ENCODE results near the gene PDIA6. TPM values are rescaled to one million over a fixed set of nuclear protein-coding genes. Genes with fewer than 3 reads are reported as not detected.

Gene PDIA6
- total RNA-seq, 1 donor from 2014 or later, result 346 TPM

DNA sequence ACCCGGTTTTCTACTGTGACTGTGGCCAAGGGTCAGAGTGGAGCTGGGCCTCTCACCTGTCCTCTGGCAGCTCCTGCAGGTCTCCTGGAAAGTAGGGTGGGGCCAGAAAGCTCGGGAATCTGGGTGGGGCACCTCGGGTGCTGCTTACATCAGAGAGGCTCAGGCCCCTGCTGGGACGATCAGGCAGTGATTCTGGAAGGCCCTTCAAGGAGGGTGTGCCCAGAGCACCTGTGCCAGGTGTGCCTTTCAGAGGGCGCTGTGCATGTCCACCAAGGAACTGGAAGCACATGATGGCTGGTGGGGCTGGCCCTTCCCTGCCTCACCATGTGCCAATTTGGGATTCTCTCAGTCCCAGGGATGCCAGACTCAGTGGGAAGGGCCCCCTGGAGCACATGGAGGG is 47.1 kb downstream of the PDIA6 start:
- Histone ChIP-seq H3K9ac (ENCODE audit: low read length) (no peak overlapping the region), H3K4me3 (ENCODE audit: insufficient read depth, low read depth, low read length) (no peak overlapping the region), H3K9me3 (ENCODE audit: insufficient read depth, low read depth, low read length) (no peaks in the 10 kb centered on the region), H3K79me2 (ENCODE audit: insufficient read depth, low read length) (no peaks in the 10 kb centered on the region), H3K4me1 (ENCODE audit: insufficient read depth, low read length) (no peaks in the 10 kb centered on the region), H3K27me3 (ENCODE audit: insufficient read depth, low read length) (no peaks in the 10 kb centered on the region), H3K36me3 (ENCODE audit: insufficient read depth, low read length) (no peaks in the 10 kb centered on the region), H3K27ac (ENCODE audit: low read depth, low read length) (no peak overlapping the region), H2AFZ (ENCODE audit: low read depth, low read length) (no peak overlapping the region), H3K4me2 (ENCODE audit: low read length) (no peak overlapping the region), H4K20me1 (ENCODE audit: insufficient read depth, low read length) (no peaks in the 10 kb centered on the region)
- DNase-seq (ENCODE audit: low read depth), result no peak
- peaks cover 4% of the 10 kb centered on the region for H3K4me1 Mint-ChIP-seq (ENCODE audit: low read depth, unreplicated experiment)
- H3K4me3 Mint-ChIP-seq (ENCODE audit: unreplicated experiment), result no peak overlapping the region
- no peak for FAIRE-seq
- peaks cover 2% of the 10 kb centered on the region for H3K36me3 Mint-ChIP-seq (ENCODE audit: low read depth, unreplicated experiment)
- no peak overlapping the region for H3K27ac Mint-ChIP-seq (ENCODE audit: unreplicated experiment)
- no peaks in the 10 kb centered on the region for H3K9me3 Mint-ChIP-seq (ENCODE audit: unreplicated experiment)
- H3K27me3 Mint-ChIP-seq (ENCODE audit: low read depth, unreplicated experiment), result peaks cover 34% of the 10 kb centered on the region
- TF ChIP-seq, protein P1, sequence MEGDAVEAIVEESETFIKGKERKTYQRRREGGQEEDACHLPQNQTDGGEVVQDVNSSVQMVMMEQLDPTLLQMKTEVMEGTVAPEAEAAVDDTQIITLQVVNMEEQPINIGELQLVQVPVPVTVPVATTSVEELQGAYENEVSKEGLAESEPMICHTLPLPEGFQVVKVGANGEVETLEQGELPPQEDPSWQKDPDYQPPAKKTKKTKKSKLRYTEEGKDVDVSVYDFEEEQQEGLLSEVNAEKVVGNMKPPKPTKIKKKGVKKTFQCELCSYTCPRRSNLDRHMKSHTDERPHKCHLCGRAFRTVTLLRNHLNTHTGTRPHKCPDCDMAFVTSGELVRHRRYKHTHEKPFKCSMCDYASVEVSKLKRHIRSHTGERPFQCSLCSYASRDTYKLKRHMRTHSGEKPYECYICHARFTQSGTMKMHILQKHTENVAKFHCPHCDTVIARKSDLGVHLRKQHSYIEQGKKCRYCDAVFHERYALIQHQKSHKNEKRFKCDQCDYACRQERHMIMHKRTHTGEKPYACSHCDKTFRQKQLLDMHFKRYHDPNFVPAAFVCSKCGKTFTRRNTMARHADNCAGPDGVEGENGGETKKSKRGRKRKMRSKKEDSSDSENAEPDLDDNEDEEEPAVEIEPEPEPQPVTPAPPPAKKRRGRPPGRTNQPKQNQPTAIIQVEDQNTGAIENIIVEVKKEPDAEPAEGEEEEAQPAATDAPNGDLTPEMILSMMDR (IDR thresholded peaks at IDR 0.05; ENCODE audit: insufficient read depth, low read depth, low read length), result no peak
- TF ChIP-seq EZH2 (IDR thresholded peaks at IDR 0.05; ENCODE audit: insufficient read depth, low read length), result no peak

DNA sequence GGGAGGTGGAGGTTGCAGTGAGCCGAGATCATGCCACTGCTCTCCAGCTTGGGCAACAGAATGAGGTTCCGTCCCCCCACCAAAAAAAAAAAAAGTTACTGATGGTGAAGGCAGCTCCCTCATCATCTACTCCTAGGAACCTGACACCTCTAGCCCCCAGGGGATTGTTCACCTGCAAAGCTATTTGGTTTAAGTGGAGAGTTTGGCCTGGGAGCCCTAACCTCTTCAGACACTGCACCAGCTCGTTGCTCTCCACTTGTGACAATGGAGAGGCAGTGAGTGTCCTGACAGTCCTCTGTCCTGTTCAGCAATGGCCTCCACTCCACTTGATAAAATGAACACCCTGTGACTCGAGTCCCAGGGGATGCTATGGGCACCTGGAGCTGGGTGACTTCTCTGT is 47.7 kb downstream of the PDIA6 start:
- H3K27me3 Mint-ChIP-seq (ENCODE audit: low read depth, unreplicated experiment), result peaks cover 34% of the 10 kb centered on the region
- H3K27ac Mint-ChIP-seq (ENCODE audit: unreplicated experiment), result no peak overlapping the region
- peaks cover 4% of the 10 kb centered on the region for H3K4me1 Mint-ChIP-seq (ENCODE audit: low read depth, unreplicated experiment)
- Histone ChIP-seq H3K9me3 (ENCODE audit: insufficient read depth, low read depth, low read length) (no peaks in the 10 kb centered on the region), H3K27ac (ENCODE audit: low read depth, low read length) (no peak overlapping the region), H3K36me3 (ENCODE audit: insufficient read depth, low read length) (no peaks in the 10 kb centered on the region), H4K20me1 (ENCODE audit: insufficient read depth, low read length) (no peaks in the 10 kb centered on the region), H3K79me2 (ENCODE audit: insufficient read depth, low read length) (no peaks in the 10 kb centered on the region), H3K9ac (ENCODE audit: low read length) (no peak overlapping the region), H2AFZ (ENCODE audit: low read depth, low read length) (no peak overlapping the region), H3K27me3 (ENCODE audit: insufficient read depth, low read length) (no peaks in the 10 kb centered on the region), H3K4me3 (ENCODE audit: insufficient read depth, low read depth, low read length) (no peak overlapping the region), H3K4me1 (ENCODE audit: insufficient read depth, low read length) (no peaks in the 10 kb centered on the region), H3K4me2 (ENCODE audit: low read length) (no peak overlapping the region)
- no peak overlapping the region for H3K4me3 Mint-ChIP-seq (ENCODE audit: unreplicated experiment)
- no peaks in the 10 kb centered on the region for H3K9me3 Mint-ChIP-seq (ENCODE audit: unreplicated experiment)
- peaks cover 2% of the 10 kb centered on the region for H3K36me3 Mint-ChIP-seq (ENCODE audit: low read depth, unreplicated experiment)
- DNase-seq (ENCODE audit: low read depth) (no peak), FAIRE-seq (no peak)
- TF ChIP-seq, protein P1 (IDR thresholded peaks at IDR 0.05; ENCODE audit: insufficient read depth, low read depth, low read length), result no peak
- no peak for TF ChIP-seq EZH2 (IDR thresholded peaks at IDR 0.05; ENCODE audit: insufficient read depth, low read length)

DNA sequence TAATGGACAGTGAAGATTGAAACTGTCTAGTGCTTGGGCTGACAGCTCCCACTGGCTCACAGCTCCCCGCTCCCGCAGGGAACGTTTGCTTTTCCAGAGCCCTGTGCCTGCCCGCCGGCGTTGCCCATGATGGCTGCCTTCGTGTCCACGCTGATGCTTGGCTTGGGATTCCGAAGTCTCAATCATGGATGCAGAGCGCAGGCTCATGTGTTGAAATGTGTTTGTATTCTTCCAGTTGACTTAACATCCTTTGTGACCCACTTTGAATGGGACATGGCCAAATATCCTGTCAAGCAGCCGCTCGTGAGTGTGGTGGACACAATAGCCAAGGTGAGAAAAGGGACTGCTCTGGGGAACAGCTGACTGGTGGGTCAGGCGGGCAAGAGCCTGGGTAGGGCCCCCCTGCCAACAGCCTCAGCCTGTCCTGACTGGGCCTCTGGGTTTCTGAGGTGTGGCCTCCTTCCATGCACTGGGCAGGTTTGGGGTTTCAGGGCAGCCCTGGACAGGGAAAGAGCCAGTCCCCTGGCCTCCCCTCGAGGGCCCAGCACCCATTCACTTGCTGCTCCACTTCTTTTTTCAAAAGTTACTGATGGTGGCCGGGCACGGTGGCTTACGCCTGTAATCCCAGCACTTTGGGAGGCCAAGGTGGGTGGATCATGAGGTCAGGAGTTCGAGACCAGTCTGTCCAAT is 48.3 kb downstream of the PDIA6 start:
- Histone ChIP-seq H3K27me3 (ENCODE audit: insufficient read depth, low read length) (no peaks in the 10 kb centered on the region), H4K20me1 (ENCODE audit: insufficient read depth, low read length) (no peaks in the 10 kb centered on the region), H3K9me3 (ENCODE audit: insufficient read depth, low read depth, low read length) (no peaks in the 10 kb centered on the region), H2AFZ (ENCODE audit: low read depth, low read length) (peak overlapping the region; percentile 0), H3K79me2 (ENCODE audit: insufficient read depth, low read length) (no peaks in the 10 kb centered on the region), H3K4me2 (ENCODE audit: low read length) (no peak overlapping the region), H3K4me1 (ENCODE audit: insufficient read depth, low read length) (no peaks in the 10 kb centered on the region), H3K9ac (ENCODE audit: low read length) (no peak overlapping the region), H3K27ac (ENCODE audit: low read depth, low read length) (no peak overlapping the region), H3K4me3 (ENCODE audit: insufficient read depth, low read depth, low read length) (no peak overlapping the region), H3K36me3 (ENCODE audit: insufficient read depth, low read length) (no peaks in the 10 kb centered on the region)
- TF ChIP-seq, protein P1 (IDR thresholded peaks at IDR 0.05; ENCODE audit: insufficient read depth, low read depth, low read length), result no peak
- TF ChIP-seq EZH2 (IDR thresholded peaks at IDR 0.05; ENCODE audit: insufficient read depth, low read length), result no peak
- no peak for DNase-seq (ENCODE audit: low read depth)
- Mint-ChIP-seq H3K4me3 (ENCODE audit: unreplicated experiment) (no peak overlapping the region), H3K4me1 (ENCODE audit: low read depth, unreplicated experiment) (peaks cover 4% of the 10 kb centered on the region), H3K9me3 (ENCODE audit: unreplicated experiment) (no peaks in the 10 kb centered on the region), H3K27me3 (ENCODE audit: low read depth, unreplicated experiment) (peaks cover 34% of the 10 kb centered on the region), H3K36me3 (ENCODE audit: low read depth, unreplicated experiment) (peaks cover 1% of the 10 kb centered on the region), H3K27ac (ENCODE audit: unreplicated experiment) (no peak overlapping the region)
- FAIRE-seq, result no peak

Data from astrocyte (in vitro differentiated cells and primary cell).